ENCODE data around the gene TBX4.

DNA sequence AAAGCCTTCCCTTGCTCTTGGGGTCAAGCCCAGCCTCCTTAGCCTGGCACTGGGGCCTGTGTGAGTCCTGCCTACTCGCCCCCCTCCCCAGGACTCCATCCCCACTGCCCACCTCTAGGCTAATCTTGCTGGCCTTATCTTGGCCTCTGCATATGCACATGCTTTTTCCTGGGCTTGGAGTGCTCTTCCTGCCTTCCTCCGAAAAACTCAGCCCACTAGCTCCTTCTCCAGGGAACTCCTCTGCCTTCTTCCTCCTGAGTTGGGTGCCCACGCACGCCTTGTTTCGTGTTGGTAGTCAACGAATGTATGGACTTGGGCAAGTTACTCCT, 36.0 kb upstream of the TBX4 start:
- TF ChIP-seq, protein P1, sequence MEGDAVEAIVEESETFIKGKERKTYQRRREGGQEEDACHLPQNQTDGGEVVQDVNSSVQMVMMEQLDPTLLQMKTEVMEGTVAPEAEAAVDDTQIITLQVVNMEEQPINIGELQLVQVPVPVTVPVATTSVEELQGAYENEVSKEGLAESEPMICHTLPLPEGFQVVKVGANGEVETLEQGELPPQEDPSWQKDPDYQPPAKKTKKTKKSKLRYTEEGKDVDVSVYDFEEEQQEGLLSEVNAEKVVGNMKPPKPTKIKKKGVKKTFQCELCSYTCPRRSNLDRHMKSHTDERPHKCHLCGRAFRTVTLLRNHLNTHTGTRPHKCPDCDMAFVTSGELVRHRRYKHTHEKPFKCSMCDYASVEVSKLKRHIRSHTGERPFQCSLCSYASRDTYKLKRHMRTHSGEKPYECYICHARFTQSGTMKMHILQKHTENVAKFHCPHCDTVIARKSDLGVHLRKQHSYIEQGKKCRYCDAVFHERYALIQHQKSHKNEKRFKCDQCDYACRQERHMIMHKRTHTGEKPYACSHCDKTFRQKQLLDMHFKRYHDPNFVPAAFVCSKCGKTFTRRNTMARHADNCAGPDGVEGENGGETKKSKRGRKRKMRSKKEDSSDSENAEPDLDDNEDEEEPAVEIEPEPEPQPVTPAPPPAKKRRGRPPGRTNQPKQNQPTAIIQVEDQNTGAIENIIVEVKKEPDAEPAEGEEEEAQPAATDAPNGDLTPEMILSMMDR (optimal IDR thresholded peaks at IDR 0.05 in 1 of 3, IDR thresholded peaks at IDR 0.05 in 1 of 3, conservative IDR thresholded peaks at IDR 0.05 in 1 of 3; ENCODE audit: extremely low read depth in 1 of 3, insufficient read depth in 2 of 3, low read length in 3 of 3), result no peak
- TF ChIP-seq EZH2 (IDR thresholded peaks at IDR 0.05; ENCODE audit: low read length), result no peak
